ENCODE measurements around the gene STXBP6. TPM values are rescaled to one million over a fixed set of nuclear protein-coding genes. Genes with fewer than 3 reads are reported as not detected.

The STXBP6 gene
- polyA plus RNA-seq, 1 donor from 2014 or later: not detected

GRCh38 chr14:25011095-25011494 lies 38.9 kb downstream of the STXBP6 start:
- H3K4me3 Mint-ChIP-seq: no peak overlapping the region
- no peaks in the 10 kb centered on the region for H3K4me1 Mint-ChIP-seq
- H3K9me3 Mint-ChIP-seq: no peaks in the 10 kb centered on the region
- no peaks in the 10 kb centered on the region for H3K36me3 Mint-ChIP-seq
- H3K27ac Mint-ChIP-seq: no peak overlapping the region
- no peaks in the 10 kb centered on the region for H3K27me3 Mint-ChIP-seq

GRCh38 chr14:25010471-25010870 lies 39.5 kb downstream of the STXBP6 start:
- Mint-ChIP-seq H3K4me1 (no peaks in the 10 kb centered on the region), H3K4me3 (no peak overlapping the region), H3K9me3 (no peaks in the 10 kb centered on the region), H3K27me3 (no peaks in the 10 kb centered on the region), H3K27ac (no peak overlapping the region), H3K36me3 (no peaks in the 10 kb centered on the region)

- Mint-ChIP-seq H3K4me1 (no peaks in the 10 kb centered on the region), H3K9me3 (no peaks in the 10 kb centered on the region), H3K27me3 (no peaks in the 10 kb centered on the region), H3K27ac (no peak overlapping the region), H3K4me3 (no peak overlapping the region), H3K36me3 (no peaks in the 10 kb centered on the region)
Observed at GRCh38 chr14:25009891-25010290, 40.1 kb downstream of the STXBP6 start.

GRCh38 chr14:25007832-25008231 lies 42.1 kb downstream of the STXBP6 start:
- Mint-ChIP-seq H3K27me3 (no peaks in the 10 kb centered on the region), H3K9me3 (peaks cover 0 to 2% (median 0%) of the 10 kb centered on the region in 3 donors), H3K27ac (no peak overlapping the region), H3K4me1 (no peaks in the 10 kb centered on the region), H3K36me3 (no peaks in the 10 kb centered on the region), H3K4me3 (no peak overlapping the region)

GRCh38 chr14:25006961-25007795 lies 42.8 kb downstream of the STXBP6 start:
- Mint-ChIP-seq H3K36me3 (no peaks in the 10 kb centered on the region), H3K9me3 (peaks cover 0 to 2% (median 0%) of the 10 kb centered on the region in 3 donors), H3K27ac (no peak overlapping the region), H3K4me1 (no peaks in the 10 kb centered on the region), H3K4me3 (no peak overlapping the region), H3K27me3 (no peaks in the 10 kb centered on the region)

GRCh38 chr14:25006031-25006430 lies 43.9 kb downstream of the STXBP6 start:
- H3K4me1 Mint-ChIP-seq: no peaks in the 10 kb centered on the region
- no peaks in the 10 kb centered on the region for H3K27me3 Mint-ChIP-seq
- no peak overlapping the region for H3K4me3 Mint-ChIP-seq
- H3K27ac Mint-ChIP-seq: no peak overlapping the region
- H3K36me3 Mint-ChIP-seq: no peaks in the 10 kb centered on the region
- peaks cover 0 to 2% (median 0%) of the 10 kb centered on the region in 3 donors for H3K9me3 Mint-ChIP-seq

- Mint-ChIP-seq H3K4me3 (no peak overlapping the region), H3K36me3 (no peaks in the 10 kb centered on the region), H3K27ac (peak overlapping the region in 1 of 3 donors; percentile 59), H3K27me3 (no peaks in the 10 kb centered on the region), H3K9me3 (peaks cover 0 to 2% (median 0%) of the 10 kb centered on the region in 3 donors), H3K4me1 (no peaks in the 10 kb centered on the region)
Observed at GRCh38 chr14:25004389-25004809, 45.5 kb downstream of the STXBP6 start.

- no peaks in the 10 kb centered on the region for H3K36me3 Mint-ChIP-seq
- H3K27me3 Mint-ChIP-seq: no peaks in the 10 kb centered on the region
- H3K27ac Mint-ChIP-seq: peak overlapping the region in 1 of 3 donors; percentile 49
- peaks cover 0 to 2% (median 0%) of the 10 kb centered on the region in 3 donors for H3K9me3 Mint-ChIP-seq
- H3K4me3 Mint-ChIP-seq: no peak overlapping the region
- no peaks in the 10 kb centered on the region for H3K4me1 Mint-ChIP-seq
Observed at GRCh38 chr14:25003537-25003936, 46.4 kb downstream of the STXBP6 start.

- no peaks in the 10 kb centered on the region for H3K27me3 Mint-ChIP-seq
- H3K4me1 Mint-ChIP-seq: no peaks in the 10 kb centered on the region
- peaks cover 0 to 2% (median 0%) of the 10 kb centered on the region in 3 donors for H3K9me3 Mint-ChIP-seq
Observed at GRCh38 chr14:25001601-25002000, 48.3 kb downstream of the STXBP6 start.

GRCh38 chr14:25001156-25001555 lies 48.8 kb downstream of the STXBP6 start:
- H3K27ac Mint-ChIP-seq: no peak overlapping the region
- no peaks in the 10 kb centered on the region for H3K27me3 Mint-ChIP-seq
- peaks cover 0 to 2% (median 0%) of the 10 kb centered on the region in 3 donors for H3K9me3 Mint-ChIP-seq
- no peaks in the 10 kb centered on the region for H3K36me3 Mint-ChIP-seq
- no peaks in the 10 kb centered on the region for H3K4me1 Mint-ChIP-seq
- H3K4me3 Mint-ChIP-seq: no peak overlapping the region

More at GRCh38 chr14:25001601-25002000, 48.3 kb downstream of the STXBP6 start:
- no peak overlapping the region for H3K27ac Mint-ChIP-seq
- no peaks in the 10 kb centered on the region for H3K36me3 Mint-ChIP-seq
- no peak overlapping the region for H3K4me3 Mint-ChIP-seq

GRCh38 chr14:24999157-24999556 lies 50.8 kb downstream of the STXBP6 start:
- H3K27me3 Mint-ChIP-seq: no peaks in the 10 kb centered on the region
- H3K27ac Mint-ChIP-seq: no peak overlapping the region
- no peaks in the 10 kb centered on the region for H3K9me3 Mint-ChIP-seq
- H3K36me3 Mint-ChIP-seq: no peaks in the 10 kb centered on the region
- H3K4me3 Mint-ChIP-seq: no peak overlapping the region
- H3K4me1 Mint-ChIP-seq: no peaks in the 10 kb centered on the region

- Mint-ChIP-seq H3K4me3 (no peak overlapping the region), H3K27ac (no peak overlapping the region), H3K4me1 (no peaks in the 10 kb centered on the region), H3K36me3 (no peaks in the 10 kb centered on the region), H3K9me3 (no peaks in the 10 kb centered on the region), H3K27me3 (no peaks in the 10 kb centered on the region)
Observed at GRCh38 chr14:24996930-24997725, 52.8 kb downstream of the STXBP6 start.

GRCh38 chr14:24995016-24995415 lies 54.9 kb downstream of the STXBP6 start:
- H3K27ac Mint-ChIP-seq: no peak overlapping the region
- no peaks in the 10 kb centered on the region for H3K27me3 Mint-ChIP-seq
- no peaks in the 10 kb centered on the region for H3K9me3 Mint-ChIP-seq
- no peaks in the 10 kb centered on the region for H3K36me3 Mint-ChIP-seq
- H3K4me1 Mint-ChIP-seq: no peaks in the 10 kb centered on the region
- H3K4me3 Mint-ChIP-seq: no peak overlapping the region

- no peak overlapping the region for H3K4me3 Mint-ChIP-seq
- H3K36me3 Mint-ChIP-seq: no peaks in the 10 kb centered on the region
- H3K4me1 Mint-ChIP-seq: no peaks in the 10 kb centered on the region
- no peaks in the 10 kb centered on the region for H3K9me3 Mint-ChIP-seq
- no peaks in the 10 kb centered on the region for H3K27me3 Mint-ChIP-seq
- H3K27ac Mint-ChIP-seq: no peak overlapping the region
Observed at GRCh38 chr14:24993631-24994030, 56.3 kb downstream of the STXBP6 start.

GRCh38 chr14:24992624-24993360 lies 57.2 kb downstream of the STXBP6 start:
- Mint-ChIP-seq H3K4me1 (no peaks in the 10 kb centered on the region), H3K9me3 (no peaks in the 10 kb centered on the region), H3K27ac (no peak overlapping the region), H3K27me3 (no peaks in the 10 kb centered on the region), H3K4me3 (no peak overlapping the region), H3K36me3 (no peaks in the 10 kb centered on the region)
